Keratinocyte (primary cell): ENCODE measurements around the gene LBP. TPM values are rescaled to one million over a fixed set of nuclear protein-coding genes. Genes with fewer than 3 reads are reported as not detected.
"Not testable (repeated sequence)": the region's sequence is repeated elsewhere in the genome, so short reads cannot be mapped to it uniquely, and the experiment has no call there.

Source experiments
- DNase-seq: peaks from one replicate; pipeline ENCODE4 v3.0.0-alpha.2; 2011; ENCODE audit warnings: low read depth, missing footprints, low spot score
- FAIRE-seq: peaks from 2 replicates; lab custom pipeline; 2011; peaks lifted over from hg19 to GRCh38; lab: Jason Lieb, UNC
- H2AFZ ChIP-seq: 2 replicates; pipeline ENCODE4 v1.6.0; 2012; ENCODE audit warnings: low read length, control low read depth, inconsistent platforms; ENCODE audit not compliant: control insufficient read depth
- H3K27ac ChIP-seq: 2 replicates; pipeline ENCODE4 v1.5.1; 2011; ENCODE audit warnings: low read length; ENCODE audit not compliant: control insufficient read depth, insufficient read depth
- H3K27me3 ChIP-seq: 3 replicates; pipeline ENCODE4 v1.6.0; 2011; ENCODE audit warnings: low read length; ENCODE audit not compliant: control insufficient read depth, insufficient read depth; ENCODE audit errors: extremely low read depth
- H3K36me3 ChIP-seq, 2 experiments: 2 replicates in 1 of 2; 3 replicates in 1 of 2; pipeline ENCODE4 v1.5.1; 2011; ENCODE audit warnings: low read length in 2 of 2, mild to moderate bottlenecking in 1 of 2; ENCODE audit not compliant: control insufficient read depth in 2 of 2, insufficient read depth in 2 of 2; ENCODE audit errors: extremely low read depth in 1 of 2
- H3K4me1 ChIP-seq: 3 replicates; pipeline ENCODE4 v1.5.1; 2011; ENCODE audit warnings: low read length; ENCODE audit not compliant: control insufficient read depth, insufficient read depth; ENCODE audit errors: extremely low read depth
- H3K4me2 ChIP-seq: 3 replicates; pipeline ENCODE4 v1.6.0; 2011; ENCODE audit warnings: low read depth, low read length; ENCODE audit not compliant: control insufficient read depth, insufficient read depth; ENCODE audit errors: extremely low read depth
- H3K4me3 ChIP-seq, 3 experiments: fragments of 200-600 bp in 1 of 3; sonication (generic) in 1 of 3; 2 replicates in 2 of 3; 3 replicates in 1 of 3; pipeline ENCODE4 v1.5.1; 2011 to 2016; ENCODE audit warnings: low read length in 3 of 3, mild to moderate bottlenecking in 3 of 3, control low read depth in 2 of 3, inconsistent platforms in 1 of 3, low read depth in 1 of 3, mixed read lengths in 1 of 3, mixed run types in 1 of 3, moderate library complexity in 1 of 3; ENCODE audit not compliant: control insufficient read depth in 2 of 3, insufficient read depth in 2 of 3; ENCODE audit errors: extremely low read depth in 1 of 3
- H3K79me2 ChIP-seq: 2 replicates; pipeline ENCODE4 v1.6.0; 2012; ENCODE audit warnings: low read length; ENCODE audit not compliant: control insufficient read depth, insufficient read depth
- H3K9ac ChIP-seq: 3 replicates; pipeline ENCODE4 v1.6.0; 2011; ENCODE audit warnings: low read length; ENCODE audit not compliant: control insufficient read depth, insufficient read depth; ENCODE audit errors: extremely low read depth
- H3K9me1 ChIP-seq: 3 replicates; pipeline ENCODE4 v1.6.0; 2011; ENCODE audit warnings: low read length; ENCODE audit not compliant: control insufficient read depth, insufficient read depth; ENCODE audit errors: extremely low read depth
- H3K9me3 ChIP-seq: 2 replicates; pipeline ENCODE4 v1.5.1; 2012; ENCODE audit warnings: low read depth, low read length; ENCODE audit not compliant: control insufficient read depth
- H4K20me1 ChIP-seq: 3 replicates; pipeline ENCODE4 v1.6.0; 2011; ENCODE audit warnings: low read length; ENCODE audit not compliant: control insufficient read depth, insufficient read depth; ENCODE audit errors: extremely low read depth
- EZH2 ChIP-seq: IDR thresholded peaks from one replicate; pipeline ENCODE4 v1.6.1; 2012; ENCODE audit warnings: inconsistent platforms, mild to moderate bottlenecking, low read length, moderate library complexity
- dilution Hi-C: fragments of 300-500 bp; cut with MboI; formaldehyde crosslinking; loops from one replicate; pipeline ENCODE4 v1.7.0; 2020; ENCODE audit warnings: low sequenced_read_pairs; ENCODE audit not compliant: extremely low pct_ligation_motif_present
- polyA plus RNA-seq, 5 experiments: library from polyadenylated mRNA; depleted of rRNA in 3 of 5; stranded (reverse) in 3 of 5; stranded (forward) in 1 of 5; unstranded in 1 of 5; fragments of >200 nt; gene quantifications; 1 replicate in 1 of 5; 2 replicates in 3 of 5; 3 replicates in 1 of 5; pipeline versions ENCODE4 v1.2.1 to v1.2.3, GENCODE V29; 2011 to 2012; ENCODE audit warnings: missing spikeins in 2 of 5, low read depth in 1 of 5, low replicate concordance in 1 of 5
- TF ChIP-seq, protein P1 (sequence below), 3 experiments: IDR thresholded peaks in 1 of 3; conservative IDR thresholded peaks in 1 of 3; optimal IDR thresholded peaks in 1 of 3; 2 replicates in 2 of 3; 3 replicates in 1 of 3; pipeline versions ENCODE3 to v1.5.1; 2011; ENCODE audit warnings: low read length in 3 of 3, mild to moderate bottlenecking in 3 of 3, moderate library complexity in 2 of 3, control low read depth in 1 of 3, inconsistent platforms in 1 of 3; ENCODE audit not compliant: insufficient read depth in 2 of 3; ENCODE audit errors: extremely low read depth in 1 of 3

LBP gene
- polyA plus RNA-seq, 1 donor (not counting 4 experiments of a cell fraction or from before 2014, with no cell fraction given), result not detected

DNA sequence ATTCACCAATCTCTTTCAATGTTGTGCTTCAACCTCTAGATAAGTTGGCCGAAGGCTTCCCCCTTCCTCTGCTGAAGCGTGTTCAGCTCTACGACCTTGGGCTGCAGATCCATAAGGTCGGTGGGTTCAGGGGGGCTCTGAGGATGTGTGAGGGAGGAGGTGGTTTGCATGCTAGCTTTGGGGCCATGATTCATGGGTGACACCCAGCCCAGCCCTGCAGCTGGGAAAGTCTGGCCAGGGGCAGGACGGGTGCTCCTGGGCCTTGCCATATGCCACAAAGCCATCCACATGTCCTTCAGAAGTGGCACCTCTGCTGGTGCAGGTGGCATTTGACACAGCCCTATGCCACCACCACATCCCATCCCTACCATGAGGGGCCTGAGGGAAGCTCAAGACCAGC, 27.6 kb downstream of the LBP start:
- Histone ChIP-seq H3K27ac (no peak overlapping the region), H3K4me3 (no peak overlapping the region), H3K27me3 (peaks cover 17% of the 10 kb centered on the region), H3K9me3 (no peaks in the 10 kb centered on the region), H3K9ac (no peak overlapping the region), H3K9me1 (no peaks in the 10 kb centered on the region), H3K4me2 (no peak overlapping the region), H3K79me2 (no peaks in the 10 kb centered on the region), H3K36me3 (no peaks in the 10 kb centered on the region), H2AFZ (no peak overlapping the region), H3K4me1 (no peaks in the 10 kb centered on the region), H4K20me1 (no peaks in the 10 kb centered on the region)
- DNase-seq (no peak), FAIRE-seq (no peak)
- TF ChIP-seq, protein P1, sequence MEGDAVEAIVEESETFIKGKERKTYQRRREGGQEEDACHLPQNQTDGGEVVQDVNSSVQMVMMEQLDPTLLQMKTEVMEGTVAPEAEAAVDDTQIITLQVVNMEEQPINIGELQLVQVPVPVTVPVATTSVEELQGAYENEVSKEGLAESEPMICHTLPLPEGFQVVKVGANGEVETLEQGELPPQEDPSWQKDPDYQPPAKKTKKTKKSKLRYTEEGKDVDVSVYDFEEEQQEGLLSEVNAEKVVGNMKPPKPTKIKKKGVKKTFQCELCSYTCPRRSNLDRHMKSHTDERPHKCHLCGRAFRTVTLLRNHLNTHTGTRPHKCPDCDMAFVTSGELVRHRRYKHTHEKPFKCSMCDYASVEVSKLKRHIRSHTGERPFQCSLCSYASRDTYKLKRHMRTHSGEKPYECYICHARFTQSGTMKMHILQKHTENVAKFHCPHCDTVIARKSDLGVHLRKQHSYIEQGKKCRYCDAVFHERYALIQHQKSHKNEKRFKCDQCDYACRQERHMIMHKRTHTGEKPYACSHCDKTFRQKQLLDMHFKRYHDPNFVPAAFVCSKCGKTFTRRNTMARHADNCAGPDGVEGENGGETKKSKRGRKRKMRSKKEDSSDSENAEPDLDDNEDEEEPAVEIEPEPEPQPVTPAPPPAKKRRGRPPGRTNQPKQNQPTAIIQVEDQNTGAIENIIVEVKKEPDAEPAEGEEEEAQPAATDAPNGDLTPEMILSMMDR (optimal IDR thresholded peaks at IDR 0.05 in 1 of 3, IDR thresholded peaks at IDR 0.05 in 1 of 3, conservative IDR thresholded peaks at IDR 0.05 in 1 of 3; ENCODE audit: extremely low read depth in 1 of 3, insufficient read depth in 2 of 3, low read length in 3 of 3), result no peak
- TF ChIP-seq EZH2, result no peak
- dilution Hi-C loops, result no loop called here

DNA sequence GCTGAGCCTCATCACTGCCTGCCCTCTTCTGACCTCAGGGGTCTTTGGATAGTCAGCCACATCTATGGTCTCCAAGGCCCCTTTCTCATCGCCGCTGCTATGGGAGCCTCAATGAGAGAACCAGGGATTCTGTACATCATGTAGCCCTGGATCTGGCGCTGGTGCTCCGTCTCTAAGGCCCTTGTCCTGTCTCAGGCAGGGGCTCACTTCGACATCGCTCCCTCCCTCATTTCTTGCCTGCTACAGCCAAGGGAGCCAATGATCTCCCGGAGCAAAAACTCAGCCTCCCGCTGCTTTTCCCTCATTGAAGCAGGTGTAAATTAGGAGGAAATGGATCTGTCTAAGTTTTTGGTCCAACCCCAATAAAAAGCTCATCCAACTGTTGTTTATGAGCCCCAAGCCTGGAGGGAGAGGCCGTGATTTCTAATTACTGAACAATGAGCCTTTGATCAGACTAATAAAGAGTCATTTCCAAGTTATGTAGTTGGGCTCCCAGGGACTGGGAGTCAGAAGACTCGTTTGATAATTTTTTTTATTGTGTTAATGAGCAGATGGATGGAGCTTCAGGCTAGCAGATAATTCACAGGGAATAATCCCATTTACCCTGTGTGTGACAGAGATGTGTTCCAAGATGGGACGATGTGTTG, 30.9 kb downstream of the LBP start:
- no peak overlapping the region for H3K4me3 ChIP-seq
- H3K4me1 ChIP-seq, result no peaks in the 10 kb centered on the region
- no peaks in the 10 kb centered on the region for H3K79me2 ChIP-seq
- H3K9ac ChIP-seq, result no peak overlapping the region
- TF ChIP-seq EZH2, result no peak
- TF ChIP-seq, protein P1 (optimal IDR thresholded peaks at IDR 0.05 in 1 of 3, IDR thresholded peaks at IDR 0.05 in 1 of 3, conservative IDR thresholded peaks at IDR 0.05 in 1 of 3; ENCODE audit: extremely low read depth in 1 of 3, insufficient read depth in 2 of 3, low read length in 3 of 3), result no peak
- DNase-seq (no peak), FAIRE-seq (no peak)
- H2AFZ ChIP-seq, result no peak overlapping the region
- H3K9me3 ChIP-seq, result no peaks in the 10 kb centered on the region
- no peaks in the 10 kb centered on the region for H3K36me3 ChIP-seq
- no peak overlapping the region for H3K27ac ChIP-seq
- no peaks in the 10 kb centered on the region for H3K9me1 ChIP-seq
- no peak overlapping the region for H3K4me2 ChIP-seq
- H3K27me3 ChIP-seq, result peaks cover 10% of the 10 kb centered on the region
- H4K20me1 ChIP-seq, result no peaks in the 10 kb centered on the region
- dilution Hi-C loops, result no loop called here

DNA sequence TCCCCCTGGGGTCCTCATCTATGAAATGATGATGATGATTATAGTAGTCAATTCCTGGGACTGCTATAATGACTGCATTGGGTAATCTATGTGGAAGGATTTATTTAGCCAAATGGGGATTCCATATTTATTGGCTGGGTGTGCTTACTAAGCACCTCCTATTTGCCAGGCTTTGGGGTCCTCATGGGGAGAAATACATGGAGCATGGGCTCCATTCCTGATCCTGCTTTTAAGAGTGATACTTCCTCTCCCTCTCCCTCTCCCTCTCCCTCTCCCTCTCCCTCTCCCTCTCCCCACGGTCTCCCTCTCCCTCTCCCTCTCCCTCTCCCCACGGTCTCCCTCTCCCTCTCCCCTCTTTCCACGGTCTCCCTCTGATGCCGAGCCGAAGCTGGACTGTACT, 31.6 kb downstream of the LBP start:
- H3K27me3 ChIP-seq, H3K27ac ChIP-seq, H3K9ac ChIP-seq, H4K20me1 ChIP-seq, dilution Hi-C loops, H2AFZ ChIP-seq, H3K79me2 ChIP-seq, H3K4me2 ChIP-seq, H3K9me1 ChIP-seq, DNase-seq, FAIRE-seq, H3K9me3 ChIP-seq, H3K4me1 ChIP-seq, H3K4me3 ChIP-seq, H3K36me3 ChIP-seq: not testable (repeated sequence)
